HG02759 (cell line): ENCODE measurements around the gene MAP3K20.
"Not testable (repeated sequence)": the region's sequence is repeated elsewhere in the genome, so short reads cannot be mapped to it uniquely, and the experiment has no call there.

ENCODE experiments used
- ATAC-seq: cut with Tn5 transposase; IDR thresholded peaks from one replicate; pipeline ENCODE4 v1.9.1; 2021; ENCODE audit warnings: mild to moderate bottlenecking, moderate library complexity; ENCODE audit not compliant: unreplicated experiment

Gene MAP3K20

DNA sequence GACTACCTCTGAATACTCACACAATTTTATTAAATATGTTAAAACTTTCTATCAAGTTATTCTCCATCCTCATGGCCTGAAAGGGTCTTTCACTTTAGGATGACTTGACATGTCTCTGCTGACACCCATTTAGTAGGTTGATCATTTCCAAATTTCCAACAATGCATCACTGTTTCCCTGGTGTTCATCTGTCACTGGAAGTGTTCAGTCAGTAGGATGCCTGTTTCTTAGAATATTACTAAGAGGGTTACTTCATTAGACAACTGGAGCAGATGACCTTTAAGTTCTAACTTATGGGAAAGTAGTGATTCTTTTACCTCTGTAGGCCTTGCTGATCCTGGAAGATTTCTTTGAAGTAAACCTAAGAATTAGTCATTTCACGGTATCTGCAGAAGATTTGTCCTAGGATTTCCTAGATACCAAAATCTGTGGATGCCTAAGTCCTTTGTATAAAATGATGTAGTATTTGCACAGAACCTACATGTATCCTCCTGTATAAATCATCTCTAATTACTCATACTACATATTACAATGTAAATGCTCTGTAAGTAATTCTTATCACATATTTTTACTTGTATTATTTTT is 77.7 kb downstream of the MAP3K20 start:
- ATAC-seq = no peak

DNA sequence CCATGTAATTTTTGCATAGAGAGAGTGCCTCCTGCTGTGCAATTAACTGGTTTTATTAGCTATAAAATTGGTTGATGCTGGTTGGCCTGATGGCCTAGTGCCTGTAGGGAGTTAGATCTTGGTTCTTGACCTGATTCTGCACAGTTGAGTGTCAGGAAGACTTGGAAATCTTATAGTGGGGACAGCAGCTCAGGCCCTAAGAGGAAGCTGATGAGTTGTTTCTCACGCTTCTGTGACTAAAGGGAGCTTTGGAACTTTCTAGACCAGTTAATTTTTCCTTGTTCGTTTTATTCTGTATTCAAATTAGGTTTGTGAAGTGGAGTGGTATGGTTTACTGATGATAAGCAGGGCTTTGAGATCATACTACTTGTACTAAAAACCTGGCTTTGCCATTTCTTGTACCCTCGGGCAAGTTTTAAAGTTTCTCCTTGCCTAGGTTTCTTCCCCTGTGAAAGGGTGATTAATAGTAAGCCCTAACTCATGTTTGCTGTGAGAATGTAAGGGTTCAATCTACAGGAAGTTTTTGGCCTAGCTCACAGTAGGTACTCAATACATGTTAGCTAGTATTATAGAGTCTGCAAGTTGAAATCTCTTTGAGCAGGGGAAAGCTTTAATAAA is 82.1 kb downstream of the MAP3K20 start:
- ATAC-seq = no peak

DNA sequence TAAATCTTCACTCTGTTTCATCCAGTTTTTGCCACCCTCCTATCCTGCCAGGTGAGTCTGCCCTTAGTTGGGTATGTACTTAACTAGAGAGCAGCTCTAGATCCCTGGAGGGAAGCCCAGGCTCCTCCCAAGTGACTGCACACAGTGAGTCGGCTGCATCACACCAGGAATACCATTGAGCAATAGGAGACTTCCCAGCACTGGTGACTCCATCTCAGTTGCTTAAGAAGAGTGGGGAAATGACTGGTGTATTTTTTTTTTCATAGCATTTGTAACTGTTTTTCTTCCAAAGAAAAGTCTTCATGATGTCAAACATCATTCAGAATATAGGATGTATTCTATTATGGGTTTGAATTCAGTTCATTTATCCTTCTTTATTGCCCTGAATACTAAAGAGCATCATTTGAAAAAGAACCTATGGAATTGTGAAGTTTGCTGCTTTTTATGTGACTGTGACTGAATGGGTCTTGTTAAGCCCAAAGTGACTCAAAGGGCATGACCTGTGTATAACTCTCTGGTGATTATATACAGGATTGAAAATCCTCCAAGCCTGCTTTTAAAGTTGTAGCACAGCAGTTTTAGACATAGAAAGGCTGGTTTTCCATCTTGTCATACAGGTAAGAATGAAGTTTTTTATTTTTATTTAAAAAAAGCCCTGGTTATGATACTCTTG is 84.3 kb downstream of the MAP3K20 start:
- no peak for ATAC-seq

DNA sequence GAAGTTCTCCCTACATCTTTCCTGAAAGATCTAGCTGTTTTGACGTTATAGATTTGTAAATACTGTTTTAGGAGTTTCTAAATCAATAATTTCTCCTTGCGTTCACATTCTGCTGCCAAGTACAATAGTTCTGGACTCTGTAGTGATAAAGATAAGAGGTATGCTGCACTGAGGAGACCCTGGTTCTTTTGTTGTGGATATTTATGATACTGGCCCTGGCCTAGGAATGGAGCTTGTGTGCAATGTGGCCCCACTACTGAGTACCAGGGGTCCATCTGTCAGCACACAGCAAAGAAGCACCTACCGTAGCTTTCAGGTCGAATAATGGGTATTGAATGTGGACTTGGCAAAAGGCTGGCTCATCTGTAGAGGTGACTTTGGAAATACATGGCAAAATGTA is 85.0 kb downstream of the MAP3K20 start:
- no peak for ATAC-seq

DNA sequence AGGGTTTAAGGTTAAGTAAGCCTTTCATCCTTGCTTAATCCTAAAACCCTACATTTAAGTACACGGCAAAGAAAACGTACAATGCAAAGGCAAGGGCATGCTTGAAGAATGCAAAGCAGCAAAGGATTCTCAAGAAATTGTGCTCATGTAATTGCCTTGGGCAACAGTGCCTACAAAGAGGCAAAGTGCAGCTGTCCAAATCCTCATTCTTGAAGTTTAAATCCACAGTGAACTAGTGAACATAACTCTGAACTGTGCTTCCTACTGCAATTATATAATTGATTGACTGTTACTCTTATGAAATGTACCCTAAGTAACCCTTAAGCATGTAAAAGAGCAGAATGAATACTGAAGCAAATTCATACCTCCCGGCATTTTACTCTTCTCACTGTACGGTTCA is 85.4 kb downstream of the MAP3K20 start:
- ATAC-seq = no peak

DNA sequence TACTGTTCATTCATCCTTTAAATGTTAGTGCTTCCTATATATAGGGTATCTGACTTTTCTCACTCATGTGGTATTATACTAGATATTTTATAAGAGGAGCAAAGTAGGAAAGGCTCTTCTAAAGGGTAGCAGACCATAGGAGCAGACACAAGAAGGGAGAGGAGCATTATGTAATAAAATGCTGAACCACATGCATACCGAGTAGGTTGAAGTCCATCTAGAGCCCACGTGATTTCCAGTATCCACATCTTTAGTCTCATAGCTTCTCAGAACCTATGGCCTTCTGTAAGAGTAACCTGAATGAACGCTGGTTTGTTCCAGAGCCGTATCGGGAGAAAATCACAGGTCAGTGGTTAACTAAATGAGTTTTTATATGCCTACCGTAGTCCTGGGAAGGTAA is 85.9 kb downstream of the MAP3K20 start:
- no peak for ATAC-seq

DNA sequence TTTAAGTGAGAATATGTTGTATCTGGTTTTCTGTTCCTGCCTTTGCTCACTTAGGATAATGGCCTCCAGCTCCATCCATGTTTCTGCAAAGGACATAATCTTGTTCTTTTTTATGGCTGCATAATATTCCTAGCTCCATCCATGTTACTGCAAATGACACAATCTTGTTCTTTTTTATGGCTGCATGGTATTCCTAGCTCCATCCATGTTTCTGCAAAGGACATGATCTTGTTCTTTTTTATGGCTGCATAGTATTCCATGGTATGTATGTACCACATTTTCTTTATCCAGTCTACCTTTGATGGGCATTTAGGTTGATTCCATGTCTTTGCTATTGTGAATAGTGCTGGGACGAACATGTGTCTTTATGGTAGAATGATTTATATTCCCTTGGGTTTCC is 87.7 kb downstream of the MAP3K20 start:
- not testable (repeated sequence) for ATAC-seq

DNA sequence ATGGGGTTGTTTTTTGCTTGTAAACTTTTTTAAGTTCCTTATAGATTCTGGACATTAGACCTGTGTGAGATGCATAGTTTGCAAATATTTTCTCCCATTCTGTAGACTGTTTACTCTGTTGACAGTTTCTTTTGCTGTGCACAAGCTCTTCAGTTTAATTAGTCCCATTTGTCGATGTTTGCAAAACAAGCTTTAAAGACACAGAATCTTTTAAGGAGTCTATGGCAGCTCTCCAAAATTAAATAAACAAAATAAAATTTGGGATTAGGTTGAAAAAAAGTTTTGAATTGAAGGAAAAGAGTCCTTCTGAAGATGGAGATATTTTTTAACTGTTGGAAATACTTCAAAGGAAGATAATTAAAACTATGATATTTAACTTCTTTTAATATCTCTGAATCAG is 88.8 kb downstream of the MAP3K20 start:
- no peak for ATAC-seq

DNA sequence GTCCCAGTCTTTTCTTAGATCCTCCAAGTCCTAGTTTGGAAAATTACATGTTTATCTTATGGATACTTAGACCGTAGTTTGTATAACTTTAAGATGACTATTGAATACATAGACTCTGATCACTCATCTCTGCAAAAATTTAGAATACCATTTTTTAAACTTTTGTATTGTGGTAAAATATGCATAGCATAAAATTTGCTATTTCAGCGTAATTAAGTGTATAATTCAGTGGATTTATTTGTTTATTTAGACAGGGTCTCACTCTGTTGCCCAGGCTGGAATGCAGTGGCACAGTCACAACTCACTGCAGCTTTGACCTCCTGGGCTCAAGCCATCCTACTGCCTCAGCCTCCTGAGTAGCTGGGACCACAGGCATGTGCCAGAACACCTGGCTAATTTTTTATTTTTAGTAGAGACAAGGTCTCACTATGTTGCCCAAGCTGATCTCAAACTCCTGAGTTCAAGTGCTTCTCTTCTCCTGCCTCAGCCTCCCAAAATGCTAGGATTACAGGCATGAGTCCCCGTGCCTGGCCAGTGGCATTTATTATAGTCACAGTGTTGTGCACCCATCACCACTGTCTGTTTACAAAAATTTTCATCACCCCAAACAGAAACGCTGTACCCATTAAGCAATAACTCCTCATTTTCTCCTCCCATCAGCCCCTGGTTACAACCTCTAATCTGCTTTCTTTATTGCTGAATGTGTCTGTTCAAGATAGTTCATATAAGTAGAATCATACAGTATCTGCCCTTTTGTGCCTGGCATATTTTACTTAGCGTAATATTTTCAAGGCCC is 90.0 kb downstream of the MAP3K20 start:
- ATAC-seq = no peak

DNA sequence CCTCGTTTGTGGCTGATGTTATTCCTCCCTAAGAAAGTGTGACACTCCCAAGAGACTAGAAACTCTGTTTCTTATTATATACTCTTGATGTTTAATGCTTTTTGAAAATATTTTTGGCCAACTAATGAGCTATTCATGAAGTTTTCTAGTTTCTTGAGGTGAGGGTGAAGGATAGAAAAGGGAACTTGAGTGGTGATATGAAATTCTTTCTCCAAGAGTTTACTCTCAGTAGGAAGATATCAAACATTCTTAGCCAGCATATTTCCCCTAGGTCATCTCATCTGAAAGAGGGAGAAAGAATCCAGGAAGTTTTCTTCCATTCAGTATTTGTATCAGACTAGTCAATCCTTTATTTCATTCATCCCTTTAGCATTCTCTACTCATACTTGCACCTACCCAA is 95.7 kb downstream of the MAP3K20 start:
- ATAC-seq = no peak

DNA sequence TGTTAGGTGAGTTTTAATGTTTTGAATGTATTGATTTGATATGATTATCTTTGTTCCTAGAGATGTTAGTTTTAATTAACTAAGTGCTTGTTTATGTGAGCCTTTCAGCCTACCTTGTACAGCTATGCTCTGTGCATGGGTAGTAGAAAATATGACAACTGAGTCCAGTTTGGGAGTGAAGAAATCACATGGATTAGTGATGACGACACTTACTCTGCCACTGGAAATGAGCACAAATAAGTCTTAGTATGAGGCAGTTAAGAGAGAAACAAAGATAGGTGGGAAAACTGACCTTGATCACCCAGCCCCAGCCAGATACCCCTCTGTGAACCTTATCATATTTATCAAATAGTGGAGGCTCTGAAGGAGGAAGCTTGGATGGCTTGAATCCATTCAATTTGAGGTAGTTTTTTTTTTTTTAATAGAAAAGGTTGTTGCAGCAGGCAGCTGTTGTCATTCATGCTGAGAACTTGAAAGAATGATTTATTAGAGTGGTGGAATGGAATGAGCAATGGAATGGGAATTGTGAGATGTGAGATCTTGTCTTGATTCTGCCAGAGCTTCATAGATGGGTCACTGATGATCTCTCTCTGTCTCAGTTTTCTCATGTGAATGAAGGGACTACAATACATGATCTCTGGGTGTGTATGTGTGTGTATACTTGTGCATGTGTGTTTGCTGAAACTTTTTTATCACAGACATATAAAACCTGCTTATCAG is 96.4 kb downstream of the MAP3K20 start:
- ATAC-seq = no peak

DNA sequence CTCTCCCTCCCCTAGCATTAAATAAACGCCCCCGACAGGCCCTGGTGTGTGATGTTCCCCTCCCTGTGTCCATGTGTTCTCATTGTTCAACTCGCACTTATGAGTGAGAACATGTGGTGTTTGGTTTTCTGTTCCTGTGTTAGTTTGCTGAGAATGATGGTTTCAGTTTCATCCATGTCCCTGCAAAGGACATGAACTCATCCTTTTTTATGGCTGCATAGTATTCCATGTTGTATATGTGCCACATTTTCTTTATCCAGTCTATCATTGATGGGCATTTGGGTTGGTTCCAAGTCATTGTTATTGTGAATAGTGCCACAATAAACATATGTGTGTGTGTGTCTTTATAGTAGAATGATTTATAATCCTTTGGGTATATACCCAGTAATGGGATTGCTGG is 98.7 kb downstream of the MAP3K20 start:
- not testable (repeated sequence) for ATAC-seq

DNA sequence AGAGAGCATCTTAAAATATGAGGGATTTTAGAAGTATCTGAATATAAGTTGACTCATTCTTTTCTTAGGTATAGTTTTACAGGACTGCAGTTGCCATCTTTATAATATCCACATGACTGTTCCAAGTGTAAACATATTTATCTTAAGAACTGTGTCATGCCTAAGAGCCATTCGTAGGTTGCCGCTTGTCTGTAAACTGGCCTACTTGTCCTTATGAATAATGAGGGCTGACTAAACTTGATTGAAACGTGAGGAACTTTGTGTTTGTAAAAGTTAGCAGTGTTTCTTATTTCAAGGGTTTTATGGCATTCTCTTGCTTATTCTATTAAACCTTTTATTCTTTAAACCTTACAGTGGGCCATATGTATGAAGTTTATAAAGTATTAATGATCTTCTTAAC is 99.6 kb downstream of the MAP3K20 start:
- ATAC-seq = no peak

DNA sequence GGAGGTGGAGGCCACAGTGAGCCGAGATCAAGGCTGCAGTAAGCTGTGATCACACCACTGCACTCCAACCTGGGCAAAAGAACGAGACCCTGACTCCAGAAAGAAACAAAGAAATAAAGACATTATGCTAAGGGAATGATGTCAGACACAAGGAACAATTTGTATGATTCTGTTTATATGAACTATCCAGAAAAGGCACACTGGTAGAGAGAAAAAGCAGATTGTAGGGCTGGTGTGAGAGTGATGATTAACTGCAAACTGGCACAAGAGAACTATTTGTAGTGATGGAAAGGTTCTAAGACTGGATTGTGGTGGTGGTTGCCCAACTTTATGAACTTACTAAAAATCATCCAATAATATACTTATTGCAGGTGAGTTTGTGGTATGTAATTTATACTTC is 106.3 kb downstream of the MAP3K20 start:
- no peak for ATAC-seq

DNA sequence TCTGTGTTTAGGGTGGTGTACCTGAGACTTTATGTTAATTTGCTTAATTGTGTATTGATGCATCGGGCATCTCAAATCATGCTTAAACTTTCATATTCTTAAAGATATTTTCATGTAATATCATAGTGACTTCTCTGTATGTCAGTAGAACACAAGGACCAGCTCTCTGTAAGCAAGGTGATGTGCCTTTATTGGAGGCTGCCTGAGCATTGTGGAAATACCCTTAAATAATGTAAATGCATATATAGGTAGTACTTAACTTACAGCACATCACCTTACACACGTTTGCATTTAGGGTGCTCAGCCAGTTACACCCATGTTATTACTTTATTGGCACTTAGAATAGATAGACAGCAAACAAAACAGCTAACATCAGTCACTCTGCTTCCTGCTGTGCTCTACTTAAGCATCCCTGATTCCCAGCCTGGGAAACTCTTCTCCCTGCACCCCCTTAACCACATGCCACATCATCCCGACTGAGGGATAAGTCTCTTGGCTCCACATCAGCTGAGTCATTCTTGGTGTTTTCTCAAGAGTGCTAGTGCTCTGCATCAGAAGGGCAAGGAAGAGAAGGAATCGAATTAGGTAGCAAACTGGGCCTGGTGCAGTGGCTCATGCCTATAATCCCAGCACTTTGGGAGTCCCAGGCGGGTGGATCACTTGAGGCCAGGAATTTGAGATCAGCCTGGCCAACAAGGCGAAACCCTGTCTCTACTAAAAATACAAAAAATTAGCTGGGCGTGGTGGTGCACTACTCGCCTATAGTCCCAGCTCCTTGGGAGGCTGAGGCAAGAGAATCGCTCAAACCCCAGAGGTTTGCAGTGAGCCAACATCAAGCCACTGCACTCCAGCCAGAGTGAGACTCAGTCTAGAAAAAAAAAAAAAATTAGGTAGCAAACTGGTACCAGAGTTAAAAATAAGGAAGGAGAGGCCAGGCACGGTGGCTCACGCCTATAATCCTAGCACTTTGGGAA is 108.7 kb downstream of the MAP3K20 start:
- no peak for ATAC-seq

DNA sequence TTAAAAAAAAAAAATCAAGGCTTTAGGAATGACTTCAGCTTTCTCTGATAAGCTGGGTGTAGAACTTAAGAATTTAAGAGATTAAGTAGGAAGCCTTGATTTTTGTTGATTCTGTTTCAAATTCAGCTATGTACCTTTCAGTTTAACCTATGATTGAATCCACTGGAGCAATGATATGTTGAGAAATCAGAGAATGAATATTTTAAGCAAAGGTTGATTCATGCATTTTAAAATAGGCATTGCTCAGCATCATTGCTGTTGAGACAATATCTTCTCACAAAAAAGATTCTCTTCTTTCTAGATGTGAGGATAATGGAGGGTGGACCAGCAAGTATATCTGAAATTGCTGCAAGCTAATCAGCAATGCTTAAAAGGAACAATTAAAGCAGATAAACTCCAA is 109.8 kb downstream of the MAP3K20 start:
- ATAC-seq = no peak

DNA sequence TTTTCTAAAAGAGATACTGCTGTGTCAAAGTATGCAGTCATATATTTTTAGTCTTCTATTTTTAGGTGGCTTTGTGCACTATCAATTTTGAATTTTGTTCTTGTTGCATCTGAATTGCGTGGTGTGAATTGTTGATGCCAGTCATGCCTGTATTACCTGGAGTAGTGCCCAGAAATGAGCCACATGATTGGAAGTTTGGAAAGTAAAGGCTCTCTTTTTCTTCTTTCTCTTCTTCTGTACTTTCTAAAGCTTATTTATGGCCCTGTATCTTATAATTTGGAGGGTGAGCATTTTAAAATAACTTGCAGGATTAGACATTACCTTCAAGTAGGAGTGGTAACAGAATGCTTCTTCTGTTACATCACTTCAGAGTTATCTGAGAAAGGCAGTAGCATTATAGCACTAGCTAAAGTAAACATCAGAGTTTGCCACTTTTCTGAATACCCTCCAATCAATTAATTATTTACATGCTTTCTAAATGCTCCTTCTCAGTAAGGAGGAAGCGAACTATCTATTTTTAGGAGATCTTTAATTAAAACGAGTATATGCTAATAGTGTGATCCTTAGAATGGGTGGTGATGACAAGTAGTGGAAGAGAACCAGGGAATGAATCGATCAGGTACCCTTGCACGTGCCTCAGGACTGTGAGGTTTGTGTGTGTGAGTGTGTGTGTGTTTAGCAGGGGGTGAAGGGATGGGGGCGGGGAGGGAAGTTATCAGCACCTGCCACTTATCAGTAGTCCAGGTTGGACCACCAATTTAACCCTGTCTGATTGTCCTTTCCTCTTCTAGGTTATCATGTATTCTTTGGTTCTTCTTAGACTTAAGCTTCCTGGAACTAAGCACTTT is 112.5 kb downstream of the MAP3K20 start:
- no peak for ATAC-seq

DNA sequence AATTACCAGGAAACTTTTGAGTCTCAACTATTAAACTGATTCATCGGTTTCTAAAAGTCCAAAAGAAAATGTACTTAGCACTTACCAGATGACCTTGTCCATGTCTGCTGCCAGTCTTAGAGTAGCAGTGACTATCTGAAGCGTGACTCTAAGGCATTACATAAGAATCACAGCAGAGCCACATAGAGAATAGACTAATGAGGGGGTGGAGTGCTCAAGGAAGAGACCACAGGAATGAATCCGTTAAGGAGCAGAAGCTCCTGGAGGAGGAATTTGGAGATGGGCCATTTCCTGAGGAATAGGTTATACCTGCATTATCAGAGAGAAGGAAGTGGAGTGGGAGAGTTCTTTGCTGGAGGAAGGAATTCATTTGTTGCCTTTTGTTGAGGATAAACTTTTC is 116.0 kb downstream of the MAP3K20 start:
- ATAC-seq = no peak

DNA sequence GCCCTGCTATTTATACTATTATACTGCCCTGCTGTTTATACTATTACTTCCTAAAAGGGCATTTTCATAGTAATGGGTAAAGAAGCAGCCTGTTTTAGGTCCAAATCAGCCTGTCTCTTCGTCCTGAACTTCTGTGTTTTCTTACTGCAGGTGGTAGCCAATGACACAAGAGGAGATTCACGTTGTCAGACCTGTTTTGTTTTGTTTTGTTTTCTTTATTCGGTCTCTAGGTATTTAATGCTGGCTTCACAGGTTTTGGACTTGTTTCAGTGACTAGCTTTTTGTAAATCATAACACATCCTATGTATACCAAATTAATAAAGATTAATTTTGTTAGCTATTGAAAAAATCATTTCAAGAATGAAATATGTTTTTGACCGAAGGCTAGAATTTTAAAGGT is 116.4 kb downstream of the MAP3K20 start:
- no peak for ATAC-seq
